H1 (cell line): Measurements from ENCODE around the gene TJP2. TPM values are rescaled to one million over a fixed set of nuclear protein-coding genes. Genes with fewer than 3 reads are reported as not detected.

ENCODE experiments used
- CTCF ChIA-PET: fragments of 300-600 bp; sonication (Branson Sonifier 250); formaldehyde crosslinking; loops from one replicate; lab custom pipeline; 2021; ENCODE audit not compliant: partially characterized antibody; lab: Charles Lee
- POLR2A ChIA-PET: fragments of 300-600 bp; sonication (Branson Sonifier 250); formaldehyde crosslinking; loops from one replicate; lab custom pipeline; 2021; ENCODE audit warnings: inconsistent platforms; ENCODE audit not compliant: partially characterized antibody; lab: Charles Lee
- DNase-seq, 2 experiments: peaks; one replicate each; pipeline versions ENCODE4 v3.0.0 to v3.0.0-alpha.2; 2010 to 2022; ENCODE audit warnings: low spot score in 2 of 2, low read depth in 1 of 2, mixed read lengths in 1 of 2
- FAIRE-seq: peaks from 2 replicates; lab custom pipeline; 2011; peaks lifted over from hg19 to GRCh38; lab: Jason Lieb, UNC
- H2AFZ ChIP-seq: 2 replicates; pipeline ENCODE4 v1.8.1; 2012; ENCODE audit warnings: low read length, inconsistent platforms
- H2AK5ac ChIP-seq: 2 replicates; pipeline ENCODE4 v1.6.1; 2013; ENCODE audit warnings: low read depth, low read length
- H2BK120ac ChIP-seq: replicated peaks from 2 replicates; pipeline ENCODE3; 2013; ENCODE audit warnings: low read depth, low read length, inconsistent platforms
- H2BK12ac ChIP-seq: 2 replicates; pipeline ENCODE4 v1.6.1; 2013; ENCODE audit warnings: low read depth, low read length
- H2BK15ac ChIP-seq: 2 replicates; pipeline ENCODE4 v1.6.1; 2013; ENCODE audit warnings: low read length
- H2BK20ac ChIP-seq: 2 replicates; pipeline ENCODE4 v1.6.1; 2013; ENCODE audit warnings: low read length
- H2BK5ac ChIP-seq: 2 replicates; pipeline ENCODE4 v1.6.1; 2013; ENCODE audit warnings: low read depth, low read length
- H3K14ac ChIP-seq: 2 replicates; pipeline ENCODE4 v1.6.1; 2013; ENCODE audit warnings: inconsistent platforms; ENCODE audit not compliant: insufficient read length
- H3K18ac ChIP-seq: 2 replicates; pipeline ENCODE4 v1.6.1; 2013; ENCODE audit warnings: low read length; ENCODE audit errors: extremely low read depth
- H3K23ac ChIP-seq: 2 replicates; pipeline ENCODE4 v1.6.1; 2013; ENCODE audit warnings: inconsistent platforms; ENCODE audit not compliant: insufficient read length
- H3K23me2 ChIP-seq: 2 replicates; pipeline ENCODE4 v1.6.1; 2013; ENCODE audit warnings: low read depth, low read length
- H3K27ac ChIP-seq: 2 replicates; pipeline ENCODE4 v1.6.1; 2011; ENCODE audit warnings: low read depth, low read length, inconsistent platforms
- H3K27me3 ChIP-seq, 4 experiments: replicated peaks in 1 of 4; 1 replicate in 1 of 4; 2 replicates in 3 of 4; pipeline versions ENCODE4 v1.6.1 to v1.8.1; 2011 to 2013; ENCODE audit warnings: low read length in 3 of 4, mild to moderate bottlenecking in 3 of 4, inconsistent platforms in 2 of 4, mixed read lengths in 2 of 4, moderate library complexity in 1 of 4; ENCODE audit not compliant: control insufficient read depth in 3 of 4, insufficient read depth in 3 of 4; ENCODE audit errors: extremely low read depth in 1 of 4
- H3K36me3 ChIP-seq, 4 experiments: 2 replicates each; pipeline versions ENCODE4 v1.6.1 to v1.8.1; 2011 to 2013; ENCODE audit warnings: mild to moderate bottlenecking in 4 of 4, low read length in 3 of 4, moderate library complexity in 2 of 4, control low read depth in 1 of 4, inconsistent platforms in 1 of 4; ENCODE audit not compliant: insufficient read depth in 4 of 4, control insufficient read depth in 2 of 4
- H3K4ac ChIP-seq: replicated peaks from 2 replicates; pipeline ENCODE3; 2013; ENCODE audit warnings: low read length, low read depth, mixed read lengths, inconsistent platforms; ENCODE audit not compliant: insufficient read length
- H3K4me1 ChIP-seq, 4 experiments: replicated peaks in 1 of 4; 1 replicate in 1 of 4; 2 replicates in 3 of 4; pipeline versions ENCODE4 v1.6.1 to v1.8.1; 2011 to 2013; ENCODE audit warnings: low read length in 3 of 4, inconsistent platforms in 2 of 4, mixed read lengths in 1 of 4; ENCODE audit not compliant: insufficient read depth in 4 of 4, control insufficient read depth in 3 of 4
- H3K4me2 ChIP-seq, 2 experiments: 2 replicates each; pipeline versions ENCODE4 v1.6.1 to v1.8.1; 2011 to 2013; ENCODE audit warnings: low read depth in 2 of 2, low read length in 2 of 2, control low read depth in 1 of 2, inconsistent platforms in 1 of 2, mild to moderate bottlenecking in 1 of 2; ENCODE audit not compliant: insufficient read depth in 1 of 2
- H3K4me3 ChIP-seq, 4 experiments: fragments of 200-600, 300-600 bp in 1 of 4; sonication (generic), shearing (Covaris generic), sonication (Bioruptor Twin) in 1 of 4; 2 replicates each; pipeline versions ENCODE4 v1.5.1 to v1.8.1; 2011 to 2016; ENCODE audit warnings: low read length in 4 of 4, low read depth in 3 of 4, control low read depth in 2 of 4, inconsistent platforms in 2 of 4, mild to moderate bottlenecking in 2 of 4, mixed read lengths in 1 of 4, moderate library complexity in 1 of 4; ENCODE audit not compliant: insufficient read depth in 2 of 4; ENCODE audit errors: extremely low read depth in 1 of 4
- H3K56ac ChIP-seq: replicated peaks from 2 replicates; pipeline ENCODE3; 2013; ENCODE audit warnings: low read depth, mild to moderate bottlenecking, mixed read lengths, low read length, inconsistent platforms; ENCODE audit not compliant: insufficient read length
- H3K79me1 ChIP-seq: 2 replicates; pipeline ENCODE4 v1.6.1; 2013; ENCODE audit warnings: low read depth, low read length, control low read depth
- H3K79me2 ChIP-seq, 2 experiments: 2 replicates each; pipeline versions ENCODE4 v1.6.1 to v1.8.1; 2012 to 2013; ENCODE audit warnings: low read length in 2 of 2, mild to moderate bottlenecking in 2 of 2, inconsistent platforms in 1 of 2; ENCODE audit not compliant: insufficient read depth in 2 of 2, control insufficient read depth in 1 of 2
- H3K9ac ChIP-seq, 4 experiments: replicated peaks in 1 of 4; 1 replicate in 1 of 4; 2 replicates in 3 of 4; pipeline versions ENCODE4 v1.6.1 to v1.8.1; 2011 to 2013; ENCODE audit warnings: low read depth in 3 of 4, low read length in 3 of 4, control low read depth in 2 of 4, mild to moderate bottlenecking in 2 of 4, moderate library complexity in 2 of 4, inconsistent platforms in 1 of 4; ENCODE audit errors: extremely low read depth in 1 of 4
- H3K9me3 ChIP-seq, 2 experiments: 2 replicates each; pipeline versions ENCODE4 v1.6.1 to v1.8.1; 2012 to 2013; ENCODE audit warnings: mild to moderate bottlenecking in 2 of 2, moderate library complexity in 2 of 2, control low read depth in 1 of 2, inconsistent platforms in 1 of 2, low read depth in 1 of 2, low read length in 1 of 2, mixed read lengths in 1 of 2; ENCODE audit not compliant: insufficient read depth in 2 of 2
- H4K20me1 ChIP-seq, 2 experiments: replicated peaks in 1 of 2; 2 replicates each; pipeline versions ENCODE3 to v1.8.1; 2011 to 2013; ENCODE audit warnings: inconsistent platforms in 2 of 2, low read length in 2 of 2, mild to moderate bottlenecking in 1 of 2; ENCODE audit not compliant: insufficient read depth in 2 of 2, control insufficient read depth in 1 of 2
- H4K5ac ChIP-seq: 2 replicates; pipeline ENCODE4 v1.6.1; 2013; ENCODE audit warnings: low read length, low read depth, mixed read lengths, inconsistent platforms; ENCODE audit not compliant: insufficient read length
- H4K8ac ChIP-seq: 2 replicates; pipeline ENCODE4 v1.8.0; 2013; ENCODE audit warnings: mild to moderate bottlenecking, moderate library complexity, low read length, inconsistent platforms; ENCODE audit not compliant: insufficient read depth; ENCODE audit errors: extremely low read depth
- H4K91ac ChIP-seq: replicated peaks from 2 replicates; pipeline ENCODE3; 2013; ENCODE audit warnings: low read length, mixed read lengths, inconsistent platforms; ENCODE audit not compliant: insufficient read length
- CBX5 ChIP-seq: fragments of 300-800, 300-1000 bp; sonication (generic); IDR thresholded peaks from 2 replicates; pipeline ENCODE4 v1.7.1; 2016; ENCODE audit warnings: antibody characterized with exemption, low read length, low read depth
- CTBP2 ChIP-seq: IDR thresholded peaks from 2 replicates; pipeline ENCODE4 v1.7.0; 2011; ENCODE audit warnings: borderline replicate concordance, mild to moderate bottlenecking, moderate library complexity, mixed read lengths, low read length; ENCODE audit not compliant: insufficient read depth, insufficient read length
- EGR1 ChIP-seq: IDR thresholded peaks from 2 replicates; pipeline ENCODE4 v1.6.1; 2011; ENCODE audit warnings: low read depth, low read length, borderline replicate concordance
- EZH2 ChIP-seq: fragments of 200-600 bp; sonication (generic); IDR thresholded peaks from 2 replicates; pipeline ENCODE4 v1.7.1; 2012; ENCODE audit warnings: low read depth, mild to moderate bottlenecking, moderate library complexity, low read length, inconsistent platforms; ENCODE audit not compliant: severe bottlenecking
- FOSL1 ChIP-seq: IDR thresholded peaks from 2 replicates; pipeline ENCODE4 v1.6.1; 2011; ENCODE audit warnings: mild to moderate bottlenecking, low read depth, low read length, moderate library complexity; ENCODE audit not compliant: insufficient read depth
- JUND ChIP-seq: IDR thresholded peaks from 2 replicates; pipeline ENCODE4 v1.6.1; 2011; ENCODE audit warnings: mild to moderate bottlenecking, improper control_type of control experiment, low read length
- PHF8 ChIP-seq: fragments of 200-600 bp; sonication (generic); conservative IDR thresholded peaks from 2 replicates; pipeline ENCODE4 v1.7.1; 2012; ENCODE audit warnings: low read depth, mild to moderate bottlenecking, inconsistent platforms, low read length, moderate library complexity
- POLR2A ChIP-seq, 2 experiments: IDR thresholded peaks; 1 replicate in 1 of 2; 2 replicates in 1 of 2; pipeline ENCODE4 v1.6.1; 2011; ENCODE audit warnings: low read depth in 2 of 2, low read length in 2 of 2, mild to moderate bottlenecking in 2 of 2; ENCODE audit errors: control extremely low read depth in 1 of 2
- RFX5 ChIP-seq: IDR thresholded peaks from 2 replicates; pipeline ENCODE4 v1.6.1; 2011; ENCODE audit warnings: low read depth, low read length, improper control_type of control experiment, borderline replicate concordance
- SIN3A ChIP-seq, 2 experiments: IDR thresholded peaks in 1 of 2; conservative IDR thresholded peaks in 1 of 2; 2 replicates each; pipeline ENCODE4 v1.6.1; 2011 to 2012; ENCODE audit warnings: low read length in 2 of 2, improper control_type of control experiment in 1 of 2, low read depth in 1 of 2, mild to moderate bottlenecking in 1 of 2
- SP2 ChIP-seq: IDR thresholded peaks from 2 replicates; pipeline ENCODE4 v1.6.1; 2012; ENCODE audit warnings: mild to moderate bottlenecking, low read length, inconsistent platforms
- SUZ12 ChIP-seq: fragments of 200-600 bp; sonication (generic); IDR thresholded peaks from 2 replicates; pipeline ENCODE4 v1.6.1; 2012; ENCODE audit warnings: mild to moderate bottlenecking, inconsistent platforms, low read length, moderate library complexity, mixed read lengths
- TCF12 ChIP-seq: IDR thresholded peaks from 2 replicates; pipeline ENCODE4 v1.6.1; 2011; ENCODE audit warnings: low read depth, mild to moderate bottlenecking, low read length
- WGBS, 2 experiments: shearing (Covaris generic) in 1 of 2; methylation state at CpG; one replicate each; pipeline versions ENCODE4 v1.1.6 to v1.1.7; 2013 to 2015; ENCODE audit warnings: low lambda C conversion rate in 2 of 2, mixed read lengths in 2 of 2, inconsistent platforms in 1 of 2, low coverage in 1 of 2, missing lambda C conversion rate in 1 of 2; ENCODE audit not compliant: insufficient replicate concordance in 2 of 2, insufficient coverage in 1 of 2, insufficient read length in 1 of 2; ENCODE audit errors: extremely low coverage in 1 of 2, missing lambda C conversion rate in 1 of 2; 5-methylcytosine and 5-hydroxymethylcytosine counted together
- polyA plus RNA-seq, 7 experiments: library from polyadenylated mRNA; depleted of rRNA in 3 of 7; stranded (reverse) in 5 of 7; unstranded in 2 of 7; fragments of >200 nt in 5 of 7; fragments of 200-250 nt in 2 of 7; gene quantifications; 1 replicate in 5 of 7; 2 replicates in 1 of 7; 4 replicates in 1 of 7; pipeline versions ENCODE4 v1.2.1 to v1.2.3, GENCODE V29; 2011 to 2013; ENCODE audit warnings: missing spikeins in 2 of 7, mixed read lengths in 2 of 7
- total RNA-seq: library from RNA; stranded (reverse); fragmentation: NEBNext Ultra II Directional; extraction: Animal tissue kit (Norgen Biotek cat#: 25700); gene quantifications from 2 replicates; pipeline ENCODE4 v1.2.1, GENCODE V29; 2021

TJP2 gene
- total and polyA plus RNA-seq, 2 of the 8 experiments (the other 6 are each of a cell fraction or from before 2014, with no cell fraction given): 54.9 to 137 TPM

DNA sequence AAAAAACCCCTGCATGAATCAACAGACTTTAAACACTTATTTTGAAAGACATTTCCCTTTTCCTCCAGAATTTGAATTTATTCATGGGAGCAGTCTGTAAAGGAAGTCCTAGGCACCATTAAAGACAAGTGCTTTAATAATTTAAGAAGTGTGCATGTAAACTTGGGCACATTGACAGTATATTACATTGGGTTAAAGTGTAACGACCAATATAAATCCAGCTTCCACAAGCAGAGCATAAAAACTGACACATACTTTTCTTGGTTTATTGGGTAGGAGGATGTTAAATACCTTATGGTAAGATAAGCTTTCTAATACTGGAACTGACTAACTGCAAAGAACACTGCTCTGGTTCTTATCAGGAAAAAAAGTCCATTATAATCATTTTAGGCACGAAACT lies 149.8 kb downstream of the TJP2 start:
- H2BK20ac ChIP-seq: no peak overlapping the region
- no peak overlapping the region for H2BK120ac ChIP-seq
- DNase-seq (no peak), FAIRE-seq (no peak)
- H2AK5ac ChIP-seq: no peak overlapping the region
- H3K4me1 ChIP-seq: peaks cover 3 to 12% (median 8%) of the 10 kb centered on the region in 4 experiments; a peak in 6 of 7 replicates
- no peaks in the 10 kb centered on the region for H3K9me3 ChIP-seq
- no peak overlapping the region for H4K5ac ChIP-seq
- H4K8ac ChIP-seq: no peak overlapping the region
- H3K36me3 ChIP-seq: no peaks in the 10 kb centered on the region
- no peaks in the 10 kb centered on the region for H4K20me1 ChIP-seq
- H3K9ac ChIP-seq: no peak overlapping the region
- TF ChIP-seq CTBP2: no peak
- TF ChIP-seq EGR1: no peak
- TF ChIP-seq TCF12: no peak
- no peak for TF ChIP-seq FOSL1
- no peak for TF ChIP-seq SUZ12
- TF ChIP-seq SIN3A (conservative IDR thresholded peaks at IDR 0.05 in 1 of 2, IDR thresholded peaks at IDR 0.05 in 1 of 2; ENCODE audit: low read depth in 1 of 2, low read length in 2 of 2): no peak
- TF ChIP-seq PHF8: no peak
- no peak for TF ChIP-seq CBX5
- no peak for TF ChIP-seq EZH2
- TF ChIP-seq JUND: no peak
- TF ChIP-seq SP2: no peak
- TF ChIP-seq POLR2A (IDR thresholded peaks at IDR 0.05; ENCODE audit: control extremely low read depth in 1 of 2, low read depth in 2 of 2, low read length in 2 of 2): no peak
- no peak for TF ChIP-seq RFX5
- peaks cover 17% of the 10 kb centered on the region; the same call in 1 of the 2 replicates for H3K23me2 ChIP-seq
- WGBS, 2 experiments: 79% methylated on average over 2 of the region's 2 CpGs; no CpG with 5 or more reads in 1 of the 2 experiments
- no peak overlapping the region for H2BK12ac ChIP-seq
- peaks cover 0 to 23% of the 10 kb centered on the region in 2 experiments; a peak in 2 of 4 replicates for H3K79me2 ChIP-seq
- no peak overlapping the region for H3K18ac ChIP-seq
- no peak overlapping the region for H3K14ac ChIP-seq
- ChIA-PET CTCF (interaction anchor here (0.6 to 1.5 kb wide), 4 partner anchors 11 to 288 kb away, joined by 3 to 5 read pairs (median 3); partner anchors contain the start of gene FXN), POLR2A (interaction anchor here (0.7 to 3.2 kb wide), 8 partner anchors 13 to 376 kb away, joined by 3 to 31 read pairs (median 3); no protein-coding TSS in a partner anchor)
- peaks cover 4% of the 10 kb centered on the region for H3K79me1 ChIP-seq
- no peak overlapping the region for H4K91ac ChIP-seq
- H3K56ac ChIP-seq: no peak overlapping the region
- no peak overlapping the region for H3K23ac ChIP-seq
- H2BK5ac ChIP-seq: no peak overlapping the region
- H3K4me3 ChIP-seq: peak overlapping the region in 1 of 4 experiments; percentile 87; a peak in 3 of 8 replicates
- no peak overlapping the region for H2AFZ ChIP-seq
- H3K4ac ChIP-seq: no peak overlapping the region
- peaks cover 0 to 17% (median 6%) of the 10 kb centered on the region in 4 experiments; a peak in 5 of 7 replicates for H3K27me3 ChIP-seq
- peak overlapping the region; percentile 71 to 85; a peak in 2 of 4 replicates for H3K4me2 ChIP-seq
- no peak overlapping the region for H2BK15ac ChIP-seq
- no peak overlapping the region for H3K27ac ChIP-seq
